ENCODE measurements around the gene OXA1L. TPM values are rescaled to one million over a fixed set of nuclear protein-coding genes. Genes with fewer than 3 reads are reported as not detected.

Gene OXA1L
- total and polyA plus RNA-seq, 4 donors, result 53.6 to 106 (median 61.8) TPM

DNA sequence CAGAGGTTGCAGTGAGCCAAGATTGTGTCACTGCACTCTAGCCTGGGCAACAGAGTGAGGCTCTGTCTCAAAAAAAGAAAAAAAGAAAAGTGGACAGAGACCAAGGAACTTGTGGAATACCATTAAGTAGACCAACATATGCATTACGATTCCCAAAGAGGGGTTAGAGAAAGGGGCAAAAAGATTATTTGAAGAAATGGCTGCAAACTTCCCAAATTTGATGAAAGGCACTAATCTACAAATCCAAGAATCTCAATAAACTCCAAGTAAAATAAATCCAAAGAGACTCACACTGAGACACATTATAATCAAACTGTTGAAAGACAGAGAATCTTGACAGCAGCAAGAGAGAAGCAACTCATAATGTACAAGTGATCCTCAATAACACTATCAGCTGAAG lies 4.8 kb upstream of the OXA1L start:
- peaks cover 0 to 4% (median 0%) of the 10 kb centered on the region in 4 donors for H3K36me3 ChIP-seq (ENCODE audit: control insufficient read depth in 4 of 4, insufficient read depth in 3 of 4, low read depth in 1 of 4, low read length in 3 of 4)
- peaks cover 0 to 4% (median under 1%) of the 10 kb centered on the region in 4 donors for H3K9me3 ChIP-seq (ENCODE audit: control insufficient read depth in 4 of 4, low read length in 3 of 4)
- TF ChIP-seq RAD21 (IDR thresholded peaks at IDR 0.05) (no peak), ZBTB33 (IDR thresholded peaks at IDR 0.05) (no peak), FOXA1 (IDR thresholded peaks at IDR 0.05) (no peak)
- TF ChIP-seq, protein P1, sequence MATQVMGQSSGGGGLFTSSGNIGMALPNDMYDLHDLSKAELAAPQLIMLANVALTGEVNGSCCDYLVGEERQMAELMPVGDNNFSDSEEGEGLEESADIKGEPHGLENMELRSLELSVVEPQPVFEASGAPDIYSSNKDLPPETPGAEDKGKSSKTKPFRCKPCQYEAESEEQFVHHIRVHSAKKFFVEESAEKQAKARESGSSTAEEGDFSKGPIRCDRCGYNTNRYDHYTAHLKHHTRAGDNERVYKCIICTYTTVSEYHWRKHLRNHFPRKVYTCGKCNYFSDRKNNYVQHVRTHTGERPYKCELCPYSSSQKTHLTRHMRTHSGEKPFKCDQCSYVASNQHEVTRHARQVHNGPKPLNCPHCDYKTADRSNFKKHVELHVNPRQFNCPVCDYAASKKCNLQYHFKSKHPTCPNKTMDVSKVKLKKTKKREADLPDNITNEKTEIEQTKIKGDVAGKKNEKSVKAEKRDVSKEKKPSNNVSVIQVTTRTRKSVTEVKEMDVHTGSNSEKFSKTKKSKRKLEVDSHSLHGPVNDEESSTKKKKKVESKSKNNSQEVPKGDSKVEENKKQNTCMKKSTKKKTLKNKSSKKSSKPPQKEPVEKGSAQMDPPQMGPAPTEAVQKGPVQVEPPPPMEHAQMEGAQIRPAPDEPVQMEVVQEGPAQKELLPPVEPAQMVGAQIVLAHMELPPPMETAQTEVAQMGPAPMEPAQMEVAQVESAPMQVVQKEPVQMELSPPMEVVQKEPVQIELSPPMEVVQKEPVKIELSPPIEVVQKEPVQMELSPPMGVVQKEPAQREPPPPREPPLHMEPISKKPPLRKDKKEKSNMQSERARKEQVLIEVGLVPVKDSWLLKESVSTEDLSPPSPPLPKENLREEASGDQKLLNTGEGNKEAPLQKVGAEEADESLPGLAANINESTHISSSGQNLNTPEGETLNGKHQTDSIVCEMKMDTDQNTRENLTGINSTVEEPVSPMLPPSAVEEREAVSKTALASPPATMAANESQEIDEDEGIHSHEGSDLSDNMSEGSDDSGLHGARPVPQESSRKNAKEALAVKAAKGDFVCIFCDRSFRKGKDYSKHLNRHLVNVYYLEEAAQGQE (IDR thresholded peaks at IDR 0.05), result no peak
- H3K9ac ChIP-seq (ENCODE audit: low read depth in 1 of 2, low read length in 2 of 2), result no peak overlapping the region
- no peak for DNase-seq (ENCODE audit: low spot score)
- 94% methylated on average over 1 of the region's 1 CpG for WGBS
- no peak overlapping the region for H3K27ac ChIP-seq (ENCODE audit: low read depth in 1 of 2, low read length in 2 of 2)
- H3K4me1 ChIP-seq (ENCODE audit: control insufficient read depth in 4 of 4, insufficient read depth in 4 of 4, low read length in 3 of 4), result no peaks in the 10 kb centered on the region
- H3K27me3 ChIP-seq (ENCODE audit: control insufficient read depth in 4 of 4, insufficient read depth in 4 of 4, low read length in 3 of 4), result no peaks in the 10 kb centered on the region
- H3K4me3 ChIP-seq (ENCODE audit: low read depth in 1 of 3, low read length in 3 of 3), result no peak overlapping the region

- no peak for TF ChIP-seq JUND (IDR thresholded peaks at IDR 0.05)
- no peak for TF ChIP-seq ATF3 (IDR thresholded peaks at IDR 0.05)
- no peak overlapping the region for H3K27ac ChIP-seq (ENCODE audit: low read depth in 1 of 2, low read length in 2 of 2)
- peaks cover 0 to 18% (median 10%) of the 10 kb centered on the region in 4 donors for H3K4me1 ChIP-seq (ENCODE audit: control insufficient read depth in 4 of 4, insufficient read depth in 4 of 4, low read length in 3 of 4)
- WGBS, result 86% methylated on average over 4 of the region's 4 CpGs
- DNase-seq (ENCODE audit: low spot score), result no peak
- no peaks in the 10 kb centered on the region for H3K27me3 ChIP-seq (ENCODE audit: control insufficient read depth in 4 of 4, insufficient read depth in 4 of 4, low read length in 3 of 4)
- no peak overlapping the region for H3K4me3 ChIP-seq (ENCODE audit: low read depth in 1 of 3, low read length in 3 of 3)
- H3K36me3 ChIP-seq (ENCODE audit: control insufficient read depth in 4 of 4, insufficient read depth in 3 of 4, low read depth in 1 of 4, low read length in 3 of 4), result peaks cover 0 to 6% (median 4%) of the 10 kb centered on the region in 4 donors
- H3K9ac ChIP-seq (ENCODE audit: low read depth in 1 of 2, low read length in 2 of 2), result no peak overlapping the region
- peaks cover 0 to 4% (median under 1%) of the 10 kb centered on the region in 4 donors for H3K9me3 ChIP-seq (ENCODE audit: control insufficient read depth in 4 of 4, low read length in 3 of 4)
Measured at GRCh38 chr14:22764382-22764781, 2.1 kb upstream of the OXA1L start.

DNA sequence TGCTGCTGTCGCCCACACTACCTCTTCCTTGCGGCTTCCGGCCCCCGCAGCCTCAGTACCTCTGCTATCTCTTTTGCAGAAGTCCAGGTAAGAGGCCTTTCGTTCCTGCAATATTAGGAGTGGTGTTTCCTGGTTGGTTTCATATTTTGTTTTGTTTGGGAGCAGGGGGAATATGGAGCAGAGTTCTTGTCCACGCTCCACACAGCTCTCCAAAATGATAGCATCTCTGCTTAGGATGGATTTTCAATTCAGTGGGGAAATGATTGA lies 768 bp downstream of the OXA1L start:
- peak overlapping the region in 1 of 2 donors; percentile 70 for H3K27ac ChIP-seq (ENCODE audit: low read depth in 1 of 2, low read length in 2 of 2)
- no peak for DNase-seq (ENCODE audit: low spot score)
- TF ChIP-seq YY1 (IDR thresholded peaks at IDR 0.05) (no peak), FOXA2 (IDR thresholded peaks at IDR 0.05) (no peak), SP1 (IDR thresholded peaks at IDR 0.05) (no peak), HNF4A (conservative IDR thresholded peaks at IDR 0.05) (no peak), RAD21 (IDR thresholded peaks at IDR 0.05) (no peak), ZBTB33 (IDR thresholded peaks at IDR 0.05) (no peak)
- WGBS, result 7% methylated on average over 6 of the region's 6 CpGs
- H3K9ac ChIP-seq (ENCODE audit: low read depth in 1 of 2, low read length in 2 of 2), result peak overlapping the region; percentile 68 to 86
- peak overlapping the region; percentile 69 to 100 (median 84) for H3K4me3 ChIP-seq (ENCODE audit: low read depth in 1 of 3, low read length in 3 of 3)
- H3K27me3 ChIP-seq (ENCODE audit: control insufficient read depth in 4 of 4, insufficient read depth in 4 of 4, low read length in 3 of 4), result no peaks in the 10 kb centered on the region
- H3K36me3 ChIP-seq (ENCODE audit: control insufficient read depth in 4 of 4, insufficient read depth in 3 of 4, low read depth in 1 of 4, low read length in 3 of 4), result peaks cover 14 to 31% (median 24%) of the 10 kb centered on the region in 4 donors
- H3K4me1 ChIP-seq (ENCODE audit: control insufficient read depth in 4 of 4, insufficient read depth in 4 of 4, low read length in 3 of 4), result peaks cover 0 to 18% (median 10%) of the 10 kb centered on the region in 4 donors
- no peaks in the 10 kb centered on the region for H3K9me3 ChIP-seq (ENCODE audit: control insufficient read depth in 4 of 4, low read length in 3 of 4)
